Skeletal muscle tissue (tissue), 4 donors: Measurements from ENCODE around the gene CKMT1B. TPM values are rescaled to one million over a fixed set of nuclear protein-coding genes. Genes with fewer than 3 reads are reported as not detected.
"Not testable (repeated sequence)": the region's sequence is repeated elsewhere in the genome, so short reads cannot be mapped to it uniquely, and the experiment has no call there.

Experiments
- H3K27ac ChIP-seq: one replicate; pipeline ENCODE4 v1.7.0; 2013; ENCODE audit warnings: mild to moderate bottlenecking, low read depth, low read length, inconsistent platforms
- H3K27me3 ChIP-seq, 3 donors: one replicate each; pipeline ENCODE4 v1.7.0; 2013; ENCODE audit warnings: low read length in 3 of 3; ENCODE audit not compliant: control insufficient read depth in 3 of 3, insufficient read depth in 3 of 3
- H3K36me3 ChIP-seq, 3 donors: one replicate each; pipeline ENCODE4 v1.7.0; 2013; ENCODE audit warnings: low read length in 3 of 3; ENCODE audit not compliant: control insufficient read depth in 3 of 3, insufficient read depth in 3 of 3
- H3K4me1 ChIP-seq, 3 donors: one replicate each; pipeline ENCODE4 v1.7.0; 2013; ENCODE audit warnings: low read length in 3 of 3, mild to moderate bottlenecking in 3 of 3; ENCODE audit not compliant: control insufficient read depth in 3 of 3, insufficient read depth in 3 of 3
- H3K4me3 ChIP-seq, 3 donors: one replicate each; pipeline ENCODE4 v1.7.0; 2013; ENCODE audit warnings: low read length in 3 of 3
- H3K9ac ChIP-seq, 3 donors: one replicate each; pipeline ENCODE4 v1.7.0; 2013; ENCODE audit warnings: low read length in 3 of 3, mild to moderate bottlenecking in 3 of 3, moderate library complexity in 2 of 3, low read depth in 1 of 3
- H3K9me3 ChIP-seq, 3 donors: one replicate each; pipeline ENCODE4 v1.7.0; 2013; ENCODE audit warnings: low read length in 3 of 3; ENCODE audit not compliant: control insufficient read depth in 3 of 3
- total RNA-seq: library from RNA; depleted of rRNA; stranded (reverse); fragments of >200 nt; gene quantifications from one replicate; pipeline ENCODE4 v1.2.3, GENCODE V29; 2014
- donor health status: Osteomylitis.

Gene CKMT1B
- total RNA-seq, result under 0.01 TPM

GRCh38 chr15:43593328-43594190, at the start of gene CKMT1B:
Gene CKMT1B (plus strand): TSS chr15:43594027. CDS start chr15:43594219, 192 bp downstream.
- H3K9ac ChIP-seq, H3K27me3 ChIP-seq, H3K36me3 ChIP-seq, H3K4me3 ChIP-seq, H3K27ac ChIP-seq, H3K9me3 ChIP-seq, H3K4me1 ChIP-seq: not testable (repeated sequence)

GRCh38 chr15:43544266-43544665, 49.6 kb upstream of the CKMT1B start:
- Histone ChIP-seq H3K36me3 (peaks cover 0 to 2% (median 0%) of the 10 kb centered on the region in 3 donors), H3K4me1 (no peaks in the 10 kb centered on the region), H3K27ac (no peak overlapping the region), H3K4me3 (no peak overlapping the region), H3K9me3 (no peaks in the 10 kb centered on the region), H3K9ac (no peak overlapping the region), H3K27me3 (no peaks in the 10 kb centered on the region)

- Histone ChIP-seq H3K4me3 (no peak overlapping the region), H3K9me3 (no peaks in the 10 kb centered on the region), H3K27ac (no peak overlapping the region), H3K9ac (no peak overlapping the region), H3K36me3 (peaks cover 0 to 2% (median 0%) of the 10 kb centered on the region in 3 donors), H3K27me3 (no peaks in the 10 kb centered on the region), H3K4me1 (no peaks in the 10 kb centered on the region)
Observed at GRCh38 chr15:43545426-43545825, 48.4 kb upstream of the CKMT1B start.

- no peak overlapping the region for H3K27ac ChIP-seq
- H3K9ac ChIP-seq, result no peak overlapping the region
- no peak overlapping the region for H3K4me3 ChIP-seq
- no peaks in the 10 kb centered on the region for H3K27me3 ChIP-seq
- no peaks in the 10 kb centered on the region for H3K9me3 ChIP-seq
- H3K4me1 ChIP-seq, result no peaks in the 10 kb centered on the region
- peaks cover 0 to 2% (median 0%) of the 10 kb centered on the region in 3 donors for H3K36me3 ChIP-seq
Observed at GRCh38 chr15:43547539-43547938, 46.3 kb upstream of the CKMT1B start.

- Histone ChIP-seq H3K4me3 (no peak overlapping the region), H3K27ac (no peak overlapping the region), H3K27me3 (no peaks in the 10 kb centered on the region), H3K4me1 (no peaks in the 10 kb centered on the region), H3K36me3 (peaks cover 0 to 4% (median 0%) of the 10 kb centered on the region in 3 donors), H3K9ac (no peak overlapping the region), H3K9me3 (no peaks in the 10 kb centered on the region)
Observed at GRCh38 chr15:43550527-43551363, 43.1 kb upstream of the CKMT1B start.

- H3K9me3 ChIP-seq, result no peaks in the 10 kb centered on the region
- no peak overlapping the region for H3K9ac ChIP-seq
- H3K4me3 ChIP-seq, result no peak overlapping the region
- no peaks in the 10 kb centered on the region for H3K4me1 ChIP-seq
- no peak overlapping the region for H3K27ac ChIP-seq
- peaks cover 1 to 7% (median 2%) of the 10 kb centered on the region in 3 donors for H3K36me3 ChIP-seq
- no peaks in the 10 kb centered on the region for H3K27me3 ChIP-seq
Observed at GRCh38 chr15:43552256-43552655, 41.6 kb upstream of the CKMT1B start.

GRCh38 chr15:43552986-43553385, 40.8 kb upstream of the CKMT1B start:
- H3K27me3 ChIP-seq, result no peaks in the 10 kb centered on the region
- H3K9me3 ChIP-seq, result no peaks in the 10 kb centered on the region
- no peak overlapping the region for H3K27ac ChIP-seq
- H3K9ac ChIP-seq, result no peak overlapping the region
- H3K4me3 ChIP-seq, result no peak overlapping the region
- peaks cover 2 to 8% (median 3%) of the 10 kb centered on the region in 3 donors for H3K36me3 ChIP-seq
- no peaks in the 10 kb centered on the region for H3K4me1 ChIP-seq

- H3K27me3 ChIP-seq, H3K4me1 ChIP-seq, H3K9ac ChIP-seq, H3K27ac ChIP-seq, H3K36me3 ChIP-seq, H3K9me3 ChIP-seq, H3K4me3 ChIP-seq: not testable (repeated sequence)
Observed at GRCh38 chr15:43562753-43563152, 31.1 kb upstream of the CKMT1B start.

- H3K9me3 ChIP-seq, H3K27ac ChIP-seq, H3K36me3 ChIP-seq, H3K4me1 ChIP-seq, H3K4me3 ChIP-seq, H3K27me3 ChIP-seq, H3K9ac ChIP-seq: not testable (repeated sequence)
Observed at GRCh38 chr15:43563793-43564192, 30.0 kb upstream of the CKMT1B start.

GRCh38 chr15:43566615-43567014, 27.2 kb upstream of the CKMT1B start:
- not testable (repeated sequence) for H3K9ac ChIP-seq, H3K27me3 ChIP-seq, H3K4me3 ChIP-seq, H3K36me3 ChIP-seq, H3K27ac ChIP-seq, H3K4me1 ChIP-seq, H3K9me3 ChIP-seq
